GM21528 (cell line): ENCODE data around the gene ADD1.

Experiments
- ATAC-seq: cut with Tn5 transposase; IDR thresholded peaks from one replicate; pipeline ENCODE4 v1.9.1; 2021; ENCODE audit warnings: mild to moderate bottlenecking, moderate library complexity; ENCODE audit not compliant: unreplicated experiment, low FRiP score

The ADD1 gene

GRCh38 chr4:2820216-2820982 lies 23.2 kb upstream of the ADD1 start:
- no peak for ATAC-seq

DNA sequence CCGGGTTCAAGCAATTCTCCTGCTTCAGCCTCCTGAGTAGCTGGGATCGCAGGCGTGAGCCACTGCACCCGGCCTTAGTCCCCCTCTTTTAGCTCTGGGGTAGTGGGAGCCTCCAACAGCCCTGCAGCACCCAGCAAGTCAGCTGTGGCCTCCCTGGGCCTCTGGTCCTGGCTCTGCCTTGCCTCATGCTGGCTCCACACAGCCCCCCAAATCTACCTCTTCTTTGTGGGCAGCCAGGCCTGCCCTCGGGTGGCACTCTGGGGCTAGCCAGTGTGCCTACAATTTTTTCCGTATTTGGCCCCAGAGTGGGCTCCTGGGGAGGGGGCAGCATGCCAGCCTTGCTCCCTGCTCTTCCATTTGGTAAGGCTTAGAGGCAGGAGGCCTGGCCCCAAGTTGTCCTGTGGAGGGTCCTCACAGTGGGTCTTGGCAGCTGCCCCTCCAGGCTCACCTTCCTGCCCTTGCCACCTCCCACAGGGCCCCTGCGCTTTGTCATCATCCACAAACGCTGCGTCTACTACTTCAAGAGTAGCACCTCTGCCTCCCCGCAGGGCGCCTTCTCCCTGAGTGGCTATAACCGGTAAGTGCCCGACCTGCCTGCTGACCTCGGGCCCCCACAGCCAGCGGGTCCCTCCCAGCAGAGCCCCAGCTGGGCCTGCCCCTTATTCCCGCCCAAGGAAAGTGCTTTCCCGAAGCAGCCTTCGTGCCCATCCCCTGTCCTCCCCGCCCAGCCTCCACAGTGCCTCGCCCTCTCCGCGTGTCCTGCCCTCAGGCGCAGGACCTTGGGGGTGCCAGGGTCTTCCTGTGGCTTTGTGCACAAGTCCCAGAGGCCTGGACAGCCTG lies 21.0 kb upstream of the ADD1 start:
- ATAC-seq = no peak

GRCh38 chr4:2823301-2823670 lies 20.4 kb upstream of the ADD1 start:
- ATAC-seq = no peak

DNA sequence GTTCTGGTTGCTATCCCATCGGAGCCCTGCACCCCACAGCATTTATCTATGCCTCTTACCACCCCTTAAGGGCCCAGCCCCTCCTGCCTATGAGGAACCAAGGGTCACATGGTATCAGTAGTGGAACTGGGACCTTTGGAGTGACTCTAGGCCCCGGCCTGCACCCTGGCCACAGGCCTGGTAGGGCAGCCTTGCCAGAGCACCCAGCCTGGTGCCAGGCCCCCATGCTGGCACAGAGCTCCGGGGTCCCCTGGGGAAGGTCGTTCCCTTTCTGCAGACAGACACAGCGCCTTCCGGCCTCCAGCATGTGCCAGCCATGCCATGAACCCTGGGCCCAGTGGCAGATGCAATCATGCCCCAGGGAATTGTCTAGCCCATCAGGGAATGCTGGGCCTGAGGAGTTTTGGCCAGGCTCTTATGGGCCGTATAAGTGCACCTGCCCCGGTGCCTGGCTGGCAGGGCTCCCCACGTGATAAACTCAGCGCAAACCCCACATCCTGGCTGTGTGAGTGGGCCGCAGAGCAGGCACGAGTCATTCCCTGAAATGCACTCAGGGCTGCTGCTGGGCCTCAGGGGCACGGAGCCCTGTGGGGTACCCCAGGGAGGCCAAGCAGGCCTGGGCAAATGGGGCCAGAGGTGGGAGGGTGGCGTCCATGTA lies 19.8 kb upstream of the ADD1 start:
- no peak for ATAC-seq

GRCh38 chr4:2824329-2824835 lies 19.3 kb upstream of the ADD1 start:
- no peak for ATAC-seq

DNA sequence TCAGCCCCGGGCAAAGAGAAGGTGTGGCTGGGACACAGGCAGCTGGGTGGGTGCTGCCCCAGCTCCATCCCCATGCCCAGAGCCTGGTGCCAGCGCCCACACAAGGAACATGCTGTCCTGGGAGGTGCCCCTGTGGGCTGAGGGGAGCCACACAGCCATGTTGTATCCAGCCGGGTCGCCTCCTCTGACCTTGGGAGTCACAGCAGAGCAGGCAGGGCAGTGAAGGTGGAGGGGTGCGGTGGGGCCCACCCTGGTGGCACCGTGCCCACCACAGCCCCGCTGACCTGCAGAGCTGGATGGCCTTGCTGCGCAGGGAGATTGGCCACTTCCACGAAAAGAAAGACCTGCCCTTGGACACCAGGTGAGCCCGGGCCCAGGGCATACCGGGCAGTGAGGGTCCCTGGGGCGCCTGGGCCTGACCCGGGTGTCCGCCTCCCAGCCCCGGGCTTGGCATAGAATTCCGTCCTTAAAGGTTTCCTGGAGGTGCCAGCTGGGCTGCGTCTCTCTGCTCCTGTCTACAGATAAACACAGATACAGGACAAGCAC lies 18.7 kb upstream of the ADD1 start:
- ATAC-seq = no peak

GRCh38 chr4:2825740-2826139 lies 17.9 kb upstream of the ADD1 start:
- ATAC-seq = no peak

DNA sequence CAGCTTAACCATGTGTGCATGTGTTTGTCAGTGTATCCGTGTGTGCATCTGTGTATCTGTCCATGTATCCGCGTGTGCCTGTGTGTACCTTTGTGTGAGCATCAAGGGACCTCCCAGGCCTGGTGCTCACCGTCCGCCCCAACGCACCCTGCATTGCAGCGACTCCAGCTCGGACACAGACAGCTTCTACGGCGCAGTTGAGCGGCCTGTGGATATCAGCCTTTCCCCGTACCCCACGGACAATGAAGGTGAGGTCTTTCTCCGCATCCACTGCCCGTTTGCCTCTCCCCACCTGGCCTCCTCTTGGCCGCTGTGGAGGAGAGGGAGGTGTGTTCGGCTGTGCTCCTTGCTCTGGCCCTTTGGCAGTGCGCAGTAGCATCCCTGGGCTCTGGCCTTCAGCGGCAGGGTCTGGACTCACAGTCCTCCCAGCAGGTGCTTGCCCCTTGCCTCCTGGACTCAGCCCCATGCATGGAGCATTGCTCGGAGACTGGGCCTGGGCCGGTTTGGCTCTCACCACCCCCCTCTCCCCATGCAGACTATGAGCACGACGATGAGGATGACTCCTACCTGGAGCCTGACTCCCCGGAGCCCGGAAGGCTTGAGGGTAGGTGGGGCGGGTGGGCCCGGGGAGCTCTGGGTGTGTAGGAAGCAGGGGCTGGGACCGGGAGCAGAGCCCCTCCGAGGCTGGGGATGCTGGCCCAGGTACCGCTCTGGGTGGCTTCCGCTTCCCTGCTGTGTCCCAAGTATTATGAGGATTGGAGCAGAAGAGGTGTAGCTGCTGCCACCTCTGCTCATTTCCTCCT lies 16.4 kb upstream of the ADD1 start:
- ATAC-seq = no peak

DNA sequence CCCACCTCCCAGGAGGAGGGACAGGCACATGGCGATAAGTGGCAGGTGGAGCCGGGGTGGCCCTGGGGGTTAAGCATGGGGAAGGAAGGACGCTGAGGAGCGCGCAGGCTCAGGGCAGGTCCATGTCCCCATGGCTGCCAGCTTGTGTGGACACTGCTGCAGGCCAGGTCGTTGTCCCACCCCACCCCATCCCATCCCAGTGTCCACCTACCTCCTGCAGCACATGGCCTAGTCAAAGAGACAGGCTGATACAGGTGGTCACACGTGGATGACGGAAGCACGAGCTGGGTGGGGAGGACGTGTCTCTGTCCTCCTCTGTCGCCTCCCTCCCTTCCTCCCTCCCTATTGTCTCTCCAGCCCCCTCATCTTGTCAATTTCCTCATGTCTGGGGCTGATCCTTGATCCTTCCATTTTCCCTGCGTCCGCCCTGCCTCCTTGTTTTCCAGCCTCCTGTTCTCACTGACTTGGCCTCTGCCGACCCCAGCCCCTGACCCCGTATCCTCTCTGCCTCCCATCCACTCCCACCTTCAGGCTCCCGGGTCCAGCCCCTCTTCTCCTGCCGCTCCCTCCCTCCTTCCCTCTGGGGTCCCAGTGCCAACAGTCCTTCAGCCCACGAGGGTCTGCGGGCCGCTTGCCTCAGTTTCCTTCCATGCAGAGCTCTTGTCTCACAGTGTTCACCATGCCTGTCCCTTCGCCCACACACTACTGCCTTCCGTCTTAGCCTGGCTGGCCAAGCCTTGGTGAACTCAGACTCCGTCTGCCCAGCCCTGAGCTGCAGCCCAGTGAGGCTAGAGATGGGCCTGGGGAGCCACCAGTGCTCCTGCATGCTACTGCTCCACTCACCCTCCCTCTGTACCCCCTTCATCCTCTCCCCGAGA lies 15.5 kb upstream of the ADD1 start:
- ATAC-seq = no peak

DNA sequence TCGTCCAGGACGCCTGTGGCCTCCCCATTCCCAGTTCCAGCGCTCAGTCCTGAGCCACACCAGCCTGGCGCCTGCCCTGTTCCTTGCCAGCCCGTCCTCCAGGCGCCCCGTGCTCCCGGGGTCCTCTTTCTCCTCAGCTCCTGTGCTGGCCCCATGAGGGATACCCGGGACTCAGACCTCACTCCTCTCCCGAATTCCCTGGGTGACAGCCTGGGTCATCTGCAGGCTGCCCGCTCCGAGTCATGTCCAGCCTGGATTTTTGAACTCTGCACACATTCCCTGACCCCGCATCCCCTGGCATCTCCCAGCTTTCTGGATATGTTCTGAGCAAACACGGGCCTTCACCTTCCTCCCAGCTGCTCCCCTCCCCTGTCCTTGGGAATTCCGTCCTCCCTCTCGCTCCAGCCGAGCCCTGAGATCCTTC lies 14.9 kb upstream of the ADD1 start:
- no peak for ATAC-seq

DNA sequence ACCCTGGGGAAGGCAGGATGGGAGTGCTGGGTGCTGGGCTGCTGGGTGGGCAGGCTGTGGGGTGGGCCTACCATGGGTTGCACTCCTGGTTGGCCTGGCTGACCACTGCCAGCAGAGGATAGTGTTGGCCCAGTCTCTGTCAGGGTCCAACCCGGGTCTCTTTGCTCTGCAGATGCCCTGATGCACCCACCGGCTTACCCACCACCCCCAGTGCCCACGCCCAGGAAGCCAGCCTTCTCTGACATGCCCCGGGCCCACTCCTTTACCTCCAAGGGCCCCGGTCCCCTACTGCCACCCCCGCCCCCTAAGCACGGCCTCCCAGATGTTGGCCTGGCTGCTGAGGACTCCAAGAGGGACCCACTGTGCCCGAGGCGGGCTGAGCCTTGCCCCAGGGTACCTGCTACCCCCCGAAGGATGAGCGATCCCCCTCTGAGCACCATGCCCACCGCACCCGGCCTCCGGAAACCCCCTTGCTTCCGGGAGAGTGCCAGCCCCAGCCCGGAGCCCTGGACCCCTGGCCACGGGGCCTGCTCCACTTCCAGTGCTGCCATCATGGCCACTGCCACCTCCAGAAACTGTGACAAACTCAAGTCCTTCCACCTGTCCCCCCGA lies 14.2 kb upstream of the ADD1 start:
- ATAC-seq = no peak

- ATAC-seq = no peak
Measured at GRCh38 chr4:2829933-2830451, 13.7 kb upstream of the ADD1 start.

- no peak for ATAC-seq
Measured at GRCh38 chr4:2830632-2831610, 12.7 kb upstream of the ADD1 start.

DNA sequence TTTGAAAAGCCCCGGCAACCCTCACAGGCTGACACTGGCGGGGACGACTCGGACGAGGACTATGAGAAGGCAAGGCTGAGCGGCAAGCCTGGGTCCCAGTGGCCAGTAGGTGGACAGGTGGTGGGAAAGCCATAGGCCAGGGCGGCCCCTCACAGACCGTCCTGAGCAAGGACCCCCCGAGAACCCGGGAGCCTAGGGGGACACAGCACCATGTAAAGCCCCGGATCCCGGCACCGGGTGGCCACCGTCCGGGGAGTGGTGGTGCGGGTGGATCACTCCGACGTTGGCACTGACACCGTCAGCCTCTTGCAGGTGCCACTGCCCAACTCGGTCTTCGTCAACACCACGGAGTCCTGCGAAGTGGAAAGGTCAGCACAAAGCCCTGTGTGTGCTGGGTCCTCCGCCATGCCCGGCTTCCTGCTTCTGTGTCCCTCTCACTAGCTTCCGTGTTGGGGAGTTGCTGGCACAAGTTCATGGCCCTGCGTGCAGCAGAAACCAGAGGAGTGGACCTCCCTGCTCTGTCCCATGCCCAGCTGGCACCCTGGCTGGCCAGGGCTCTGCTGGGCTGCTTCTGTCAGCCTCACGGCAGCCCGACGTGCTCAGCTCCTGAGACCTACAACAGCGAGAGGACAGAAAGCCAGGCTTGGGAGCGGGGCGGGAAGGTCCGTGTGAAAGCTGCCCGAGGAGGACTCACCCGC lies 11.9 kb upstream of the ADD1 start:
- no peak for ATAC-seq

GRCh38 chr4:2832309-2832980 lies 11.2 kb upstream of the ADD1 start:
- no peak for ATAC-seq

GRCh38 chr4:2832981-2833670 lies 10.5 kb upstream of the ADD1 start:
- no peak for ATAC-seq
